ENCODE results near the gene RNF215.

The RNF215 gene

GRCh38 chr22:30383061-30383460, 4.2 kb downstream of the RNF215 start:
- Mint-ChIP-seq H3K4me1 (peaks cover 14% of the 10 kb centered on the region), H3K4me3 (no peak overlapping the region), H3K27ac (peak overlapping the region; percentile 66), H3K27me3 (ENCODE audit: low read depth, poor library complexity) (no peaks in the 10 kb centered on the region), H3K9me3 (peaks cover 5% of the 10 kb centered on the region), H3K36me3 (ENCODE audit: low read depth) (peaks cover 5% of the 10 kb centered on the region)
- no peak for DNase-seq
- TF ChIP-seq, protein P1, sequence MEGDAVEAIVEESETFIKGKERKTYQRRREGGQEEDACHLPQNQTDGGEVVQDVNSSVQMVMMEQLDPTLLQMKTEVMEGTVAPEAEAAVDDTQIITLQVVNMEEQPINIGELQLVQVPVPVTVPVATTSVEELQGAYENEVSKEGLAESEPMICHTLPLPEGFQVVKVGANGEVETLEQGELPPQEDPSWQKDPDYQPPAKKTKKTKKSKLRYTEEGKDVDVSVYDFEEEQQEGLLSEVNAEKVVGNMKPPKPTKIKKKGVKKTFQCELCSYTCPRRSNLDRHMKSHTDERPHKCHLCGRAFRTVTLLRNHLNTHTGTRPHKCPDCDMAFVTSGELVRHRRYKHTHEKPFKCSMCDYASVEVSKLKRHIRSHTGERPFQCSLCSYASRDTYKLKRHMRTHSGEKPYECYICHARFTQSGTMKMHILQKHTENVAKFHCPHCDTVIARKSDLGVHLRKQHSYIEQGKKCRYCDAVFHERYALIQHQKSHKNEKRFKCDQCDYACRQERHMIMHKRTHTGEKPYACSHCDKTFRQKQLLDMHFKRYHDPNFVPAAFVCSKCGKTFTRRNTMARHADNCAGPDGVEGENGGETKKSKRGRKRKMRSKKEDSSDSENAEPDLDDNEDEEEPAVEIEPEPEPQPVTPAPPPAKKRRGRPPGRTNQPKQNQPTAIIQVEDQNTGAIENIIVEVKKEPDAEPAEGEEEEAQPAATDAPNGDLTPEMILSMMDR (IDR thresholded peaks at IDR 0.05), result no peak

GRCh38 chr22:30382340-30382739, 4.9 kb downstream of the RNF215 start:
- TF ChIP-seq, protein P1 (IDR thresholded peaks at IDR 0.05), result no peak
- Mint-ChIP-seq H3K4me1 (peaks cover 10% of the 10 kb centered on the region), H3K27me3 (ENCODE audit: low read depth, poor library complexity) (no peaks in the 10 kb centered on the region), H3K36me3 (ENCODE audit: low read depth) (peaks cover 9% of the 10 kb centered on the region), H3K27ac (no peak overlapping the region), H3K4me3 (no peak overlapping the region), H3K9me3 (peaks cover 1% of the 10 kb centered on the region)
- no peak for DNase-seq

- H3K27ac Mint-ChIP-seq, result no peak overlapping the region
- no peak for DNase-seq
- TF ChIP-seq, protein P1 (IDR thresholded peaks at IDR 0.05), result no peak
- peaks cover 3% of the 10 kb centered on the region for H3K4me1 Mint-ChIP-seq
- no peaks in the 10 kb centered on the region for H3K27me3 Mint-ChIP-seq (ENCODE audit: low read depth, poor library complexity)
- no peaks in the 10 kb centered on the region for H3K9me3 Mint-ChIP-seq
- H3K4me3 Mint-ChIP-seq, result no peak overlapping the region
- H3K36me3 Mint-ChIP-seq (ENCODE audit: low read depth), result peaks cover 9% of the 10 kb centered on the region
These were observed 5.9 kb downstream of the RNF215 start for GRCh38 chr22:30381264-30381663.

DNA sequence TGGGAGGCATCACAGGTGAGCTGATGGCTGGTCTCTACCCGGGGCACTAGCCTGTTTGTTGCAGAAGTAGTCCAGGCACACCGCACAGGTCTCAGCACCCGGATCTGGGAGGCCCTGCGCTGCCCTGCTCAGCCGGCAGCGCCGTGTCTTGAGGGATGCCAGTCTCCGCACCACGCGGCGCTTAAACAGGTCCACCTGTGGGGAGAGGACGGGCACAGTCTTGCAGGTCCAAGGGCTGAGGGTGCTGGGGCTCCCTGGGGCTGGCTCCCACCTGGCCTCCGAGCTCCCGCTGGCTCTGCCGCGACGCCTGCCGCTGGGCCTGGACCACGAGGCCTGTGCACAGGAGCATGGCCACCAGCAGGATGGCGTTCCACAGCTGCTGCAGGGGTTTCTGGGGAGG, 7.2 kb downstream of the RNF215 start:
- H3K4me3 Mint-ChIP-seq, result no peak overlapping the region
- no peak for DNase-seq
- no peaks in the 10 kb centered on the region for H3K27me3 Mint-ChIP-seq (ENCODE audit: low read depth, poor library complexity)
- TF ChIP-seq, protein P1 (IDR thresholded peaks at IDR 0.05), result no peak
- H3K36me3 Mint-ChIP-seq (ENCODE audit: low read depth), result peaks cover 9% of the 10 kb centered on the region
- H3K9me3 Mint-ChIP-seq, result no peaks in the 10 kb centered on the region
- no peaks in the 10 kb centered on the region for H3K4me1 Mint-ChIP-seq
- no peak overlapping the region for H3K27ac Mint-ChIP-seq

DNA sequence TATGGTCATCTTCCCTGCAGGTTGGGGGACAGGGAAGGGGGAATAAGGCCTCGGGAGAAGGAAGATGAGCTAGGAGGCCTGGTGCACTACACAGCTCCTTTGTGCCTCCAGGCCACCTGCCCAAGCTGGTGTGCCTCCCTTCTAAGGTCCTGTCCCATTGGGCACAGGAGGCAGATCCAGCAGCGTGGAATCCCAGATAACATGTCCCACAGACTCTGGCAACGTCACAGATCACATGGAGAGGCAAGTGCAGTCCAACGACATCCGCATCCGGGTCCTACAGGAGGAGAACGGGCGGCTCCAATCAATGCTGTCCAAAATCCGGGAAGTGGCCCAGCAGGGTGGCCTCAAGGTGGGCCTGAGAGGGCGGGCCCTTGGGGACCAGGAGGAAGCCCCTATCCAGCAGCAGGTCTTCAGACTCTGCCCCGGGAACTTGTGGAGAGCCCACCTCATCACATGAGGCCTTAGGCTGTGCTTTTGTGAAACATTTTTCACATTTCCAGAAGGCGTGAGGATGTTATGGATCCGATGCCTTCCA, 11.8 kb downstream of the RNF215 start:
- Mint-ChIP-seq H3K36me3 (ENCODE audit: low read depth) (peaks cover 9% of the 10 kb centered on the region), H3K27ac (peak overlapping the region; percentile 39), H3K4me1 (peaks cover 20% of the 10 kb centered on the region), H3K27me3 (ENCODE audit: low read depth, poor library complexity) (peaks cover 3% of the 10 kb centered on the region), H3K4me3 (no peak overlapping the region), H3K9me3 (no peaks in the 10 kb centered on the region)
- TF ChIP-seq, protein P1 (IDR thresholded peaks at IDR 0.05), result no peak
- no peak for DNase-seq

Measured in nephron progenitor cell (in vitro differentiated cells).